Activated CD4-positive, alpha-beta T cell treated with anti-CD3 and anti-CD28 coated beads, Interleukin-2, Interleukin-4, amounts not matched to agents 100 ng/mL and 50 ng/mL, durations not matched to agents 16 hours and 8 hours (primary cell): ENCODE results near the gene UEVLD.
A peak's percentile ranks its signal among the peaks of the same experiment; 100 is the strongest.

Experiments used
- DNase-seq: peaks from one replicate; pipeline ENCODE4 v3.0.0-alpha.2; 2020; ENCODE audit warnings: low spot score

UEVLD gene

GRCh38 chr11:18581825-18582224, 6.7 kb downstream of the UEVLD start:
- DNase-seq: no peak

GRCh38 chr11:18580113-18580766, 8.3 kb downstream of the UEVLD start:
- DNase-seq: no peak

- peak; percentile 62 for DNase-seq
These were observed 9.4 kb downstream of the UEVLD start for GRCh38 chr11:18578975-18579598.

GRCh38 chr11:18575361-18575760, 13.2 kb downstream of the UEVLD start:
- no peak for DNase-seq

- no peak for DNase-seq
These were observed 21.5 kb downstream of the UEVLD start for GRCh38 chr11:18567081-18567480.

- DNase-seq: no peak
These were observed 22.1 kb downstream of the UEVLD start for GRCh38 chr11:18566406-18566805.

GRCh38 chr11:18564149-18564548, 24.4 kb downstream of the UEVLD start:
- DNase-seq: no peak

- no peak for DNase-seq
These were observed 25.3 kb downstream of the UEVLD start for GRCh38 chr11:18563090-18563730.

- DNase-seq: no peak
These were observed 40.5 kb downstream of the UEVLD start for GRCh38 chr11:18548001-18548400.

GRCh38 chr11:18540207-18541009, 48.1 kb downstream of the UEVLD start:
- peak; percentile 51 for DNase-seq

- DNase-seq: no peak
These were observed 52.3 kb downstream of the UEVLD start for GRCh38 chr11:18536209-18536608.

- no peak for DNase-seq
These were observed 54.3 kb downstream of the UEVLD start for GRCh38 chr11:18534245-18534644.

- no peak for DNase-seq
These were observed 55.2 kb downstream of the UEVLD start for GRCh38 chr11:18533365-18533764.

- peak; percentile 9 for DNase-seq
These were observed 61.0 kb downstream of the UEVLD start for GRCh38 chr11:18527512-18527911.

- peak; percentile 93 for DNase-seq
These were observed 61.8 kb downstream of the UEVLD start, which contains the start of gene TSG101 for GRCh38 chr11:18526521-18527296. Gene TSG101, minus strand, starts transcription at chr11:18526942. Its CDS starts 126 bp downstream, at chr11:18526816.

- DNase-seq: no peak
These were observed 62.4 kb downstream of the UEVLD start for GRCh38 chr11:18526130-18526520.

GRCh38 chr11:18524248-18524647, 64.3 kb downstream of the UEVLD start:
- no peak for DNase-seq

- no peak for DNase-seq
These were observed 65.5 kb downstream of the UEVLD start for GRCh38 chr11:18523084-18523483.

GRCh38 chr11:18522388-18522787, 66.1 kb downstream of the UEVLD start:
- no peak for DNase-seq

GRCh38 chr11:18521122-18521521, 67.4 kb downstream of the UEVLD start:
- DNase-seq: no peak

- no peak for DNase-seq
These were observed 86.2 kb downstream of the UEVLD start for GRCh38 chr11:18502352-18502751.

- DNase-seq: no peak
These were observed 86.9 kb downstream of the UEVLD start for GRCh38 chr11:18501629-18502028.
